ENCODE measurements around the gene GTSE1. TPM values are rescaled to one million over a fixed set of nuclear protein-coding genes. Genes with fewer than 3 reads are reported as not detected.

GTSE1 gene
- total RNA-seq, 2 donors from 2014 or later = 0.26 TPM; not detected in 1

GRCh38 chr22:46355996-46356471 is 59.4 kb downstream of the GTSE1 start:
- 75 to 100% methylated on average over 2 to 10 of the region's 12 CpGs for WGBS, 2 donors
- Histone ChIP-seq H3K27me3 (no peaks in the 10 kb centered on the region), H3K4me1 (peaks cover 37% of the 10 kb centered on the region), H3K36me3 (replicated peaks in 1 of 2; ENCODE audit: insufficient read depth in 1 of 2, low read depth in 2 of 2) (peaks cover 3 to 11% of the 10 kb centered on the region in 2 donors), H3K27ac (no peak overlapping the region), H3K4me3 (no peak overlapping the region), H3K9me3 (no peaks in the 10 kb centered on the region)
- ATAC-seq (no peak), DNase-seq (no peak)
- TF ChIP-seq, protein P1, sequence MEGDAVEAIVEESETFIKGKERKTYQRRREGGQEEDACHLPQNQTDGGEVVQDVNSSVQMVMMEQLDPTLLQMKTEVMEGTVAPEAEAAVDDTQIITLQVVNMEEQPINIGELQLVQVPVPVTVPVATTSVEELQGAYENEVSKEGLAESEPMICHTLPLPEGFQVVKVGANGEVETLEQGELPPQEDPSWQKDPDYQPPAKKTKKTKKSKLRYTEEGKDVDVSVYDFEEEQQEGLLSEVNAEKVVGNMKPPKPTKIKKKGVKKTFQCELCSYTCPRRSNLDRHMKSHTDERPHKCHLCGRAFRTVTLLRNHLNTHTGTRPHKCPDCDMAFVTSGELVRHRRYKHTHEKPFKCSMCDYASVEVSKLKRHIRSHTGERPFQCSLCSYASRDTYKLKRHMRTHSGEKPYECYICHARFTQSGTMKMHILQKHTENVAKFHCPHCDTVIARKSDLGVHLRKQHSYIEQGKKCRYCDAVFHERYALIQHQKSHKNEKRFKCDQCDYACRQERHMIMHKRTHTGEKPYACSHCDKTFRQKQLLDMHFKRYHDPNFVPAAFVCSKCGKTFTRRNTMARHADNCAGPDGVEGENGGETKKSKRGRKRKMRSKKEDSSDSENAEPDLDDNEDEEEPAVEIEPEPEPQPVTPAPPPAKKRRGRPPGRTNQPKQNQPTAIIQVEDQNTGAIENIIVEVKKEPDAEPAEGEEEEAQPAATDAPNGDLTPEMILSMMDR (IDR thresholded peaks at IDR 0.05) = no peak
- no peak for TF ChIP-seq POLR2A (IDR thresholded peaks at IDR 0.05)
- intact Hi-C loops (cut with DNase I) = loop anchor here (5.0 kb wide), 1 partner anchor 36 kb away; no protein-coding TSS in a partner anchor

- Histone ChIP-seq H3K4me1 (peaks cover 36% of the 10 kb centered on the region), H3K9me3 (no peaks in the 10 kb centered on the region), H3K27ac (no peak overlapping the region), H3K4me3 (no peak overlapping the region), H3K36me3 (replicated peaks in 1 of 2; ENCODE audit: insufficient read depth in 1 of 2, low read depth in 2 of 2) (peaks cover 3 to 8% of the 10 kb centered on the region in 2 donors), H3K27me3 (no peaks in the 10 kb centered on the region)
- ATAC-seq = no peak
- 92 to 100% methylated on average over 4 to 23 of the region's 23 CpGs for WGBS, 2 donors
- TF ChIP-seq POLR2A (IDR thresholded peaks at IDR 0.05) = no peak
- TF ChIP-seq, protein P1 (IDR thresholded peaks at IDR 0.05) = no peak
- intact Hi-C loops (cut with DNase I) = loop anchor here (5.0 kb wide), 1 partner anchor 36 kb away; no protein-coding TSS in a partner anchor
- DNase-seq = no peak
These were observed 60.1 kb downstream of the GTSE1 start for GRCh38 chr22:46356496-46357480.

- intact Hi-C loops (cut with DNase I) = loop anchor here (5.0 kb wide), 1 partner anchor 34 kb away; no protein-coding TSS in a partner anchor
- Histone ChIP-seq H3K4me1 (peaks cover 35% of the 10 kb centered on the region), H3K9me3 (no peaks in the 10 kb centered on the region), H3K36me3 (replicated peaks in 1 of 2; ENCODE audit: insufficient read depth in 1 of 2, low read depth in 2 of 2) (peaks cover 3 to 6% of the 10 kb centered on the region in 2 donors), H3K4me3 (no peak overlapping the region), H3K27ac (no peak overlapping the region), H3K27me3 (no peaks in the 10 kb centered on the region)
- TF ChIP-seq POLR2A (IDR thresholded peaks at IDR 0.05) = no peak
- TF ChIP-seq, protein P1 (IDR thresholded peaks at IDR 0.05) = no peak
- DNase-seq = peak in 2 of 4 donors; percentile 8 to 15
- WGBS, 2 donors = 75% methylated on average over 14 of the region's 19 CpGs; no CpG with 5 or more reads in 1 of the 2 donors
- ATAC-seq = no peak
These were observed 61.2 kb downstream of the GTSE1 start for GRCh38 chr22:46357711-46358520.

DNA sequence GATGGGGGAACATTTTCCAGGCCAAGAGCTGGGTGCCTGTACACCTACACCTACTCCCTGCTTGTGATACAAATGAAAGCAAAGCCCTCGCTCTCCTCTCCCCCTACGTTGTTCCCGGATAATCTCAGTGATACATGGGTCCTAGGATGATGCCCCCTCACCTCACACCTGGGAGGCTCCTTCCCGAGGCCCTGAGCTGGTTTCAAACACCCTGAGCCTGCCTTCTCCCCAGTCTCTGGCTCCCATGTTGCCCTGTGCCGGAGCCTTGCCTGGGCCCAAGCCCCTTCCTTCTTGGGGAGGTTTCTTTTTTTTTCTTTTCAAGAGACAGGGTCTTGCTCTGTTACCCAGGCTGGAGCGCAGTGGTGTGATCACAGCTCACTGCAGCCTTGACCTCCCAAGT is 62.1 kb downstream of the GTSE1 start:
- Histone ChIP-seq H3K27me3 (no peaks in the 10 kb centered on the region), H3K4me1 (peaks cover 27% of the 10 kb centered on the region), H3K36me3 (replicated peaks in 1 of 2; ENCODE audit: insufficient read depth in 1 of 2, low read depth in 2 of 2) (peaks cover 3 to 6% of the 10 kb centered on the region in 2 donors), H3K4me3 (no peak overlapping the region), H3K27ac (no peak overlapping the region), H3K9me3 (no peaks in the 10 kb centered on the region)
- 93 to 98% methylated on average over 6 of the region's 6 CpGs for WGBS, 2 donors
- intact Hi-C loops (cut with DNase I) = loop anchor here (5.0 kb wide), 1 partner anchor 34 kb away; no protein-coding TSS in a partner anchor
- ATAC-seq = no peak
- TF ChIP-seq, protein P1 (IDR thresholded peaks at IDR 0.05) = no peak
- no peak for TF ChIP-seq POLR2A (IDR thresholded peaks at IDR 0.05)
- peak in 1 of 4 donors; percentile 10 for DNase-seq
